ENCODE measurements around the gene LTBP3. TPM values are rescaled to one million over a fixed set of nuclear protein-coding genes. Genes with fewer than 3 reads are reported as not detected.

LTBP3 gene
- total and polyA plus RNA-seq, 9 donors: 35.9 to 292 (median 188) TPM

DNA sequence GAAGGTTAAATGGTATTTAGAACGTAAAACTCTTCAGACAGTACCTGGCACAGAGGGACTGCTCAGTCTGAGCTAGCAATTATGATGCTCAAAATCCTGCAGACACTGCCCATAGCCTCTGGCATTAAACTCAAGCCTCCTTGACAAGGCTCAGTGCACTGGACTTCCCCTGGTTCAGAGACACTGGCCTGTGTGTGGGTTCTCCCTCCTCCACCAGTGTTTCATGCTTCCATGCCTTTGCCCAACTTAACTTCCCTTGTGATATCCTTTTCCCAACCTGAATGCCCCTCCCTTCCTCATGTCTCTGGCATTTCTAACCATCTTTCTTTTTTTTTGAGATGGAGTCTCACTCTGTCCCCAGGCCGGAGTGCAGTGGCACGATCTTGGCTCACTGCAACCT, 9.1 kb downstream of the LTBP3 start:
- WGBS, 3 donors: 89 to 95% (median 91%) methylated on average over 3 of the region's 3 CpGs
- Histone ChIP-seq H3K9me3 (no peaks in the 10 kb centered on the region), H3K27ac (no peak overlapping the region), H3K4me3 (no peak overlapping the region), H3K27me3 (no peaks in the 10 kb centered on the region), H3K36me3 (no peaks in the 10 kb centered on the region), H3K4me1 (ENCODE audit: insufficient read depth) (no peaks in the 10 kb centered on the region)
- intact Hi-C loops (cut with DNase I): no loop called here
- DNase-seq: no peak
- no peak for TF ChIP-seq EP300 (IDR thresholded peaks at IDR 0.05)

DNA sequence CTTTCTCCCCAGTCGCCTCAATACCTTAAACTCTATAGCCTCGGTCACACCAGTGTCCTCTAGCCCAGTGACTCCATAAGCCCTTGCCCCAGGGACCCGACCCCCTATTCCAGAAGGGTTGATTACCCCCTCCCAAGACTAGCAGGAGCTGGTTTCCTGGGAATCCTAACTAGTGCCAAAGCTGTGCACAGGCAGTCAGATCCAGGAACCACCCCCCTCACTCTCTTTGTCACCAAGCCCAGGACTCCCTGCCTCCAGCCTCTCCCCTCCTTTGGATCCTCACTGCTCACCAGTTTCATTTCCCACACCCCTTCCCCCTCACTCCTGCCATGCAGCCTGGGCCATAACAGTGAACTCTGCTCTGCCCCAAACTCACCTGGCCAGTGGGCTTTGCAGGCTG, 9.8 kb downstream of the LTBP3 start:
- H3K27me3 ChIP-seq: no peaks in the 10 kb centered on the region
- 85 to 92% (median 87%) methylated on average over 3 of the region's 3 CpGs for WGBS, 3 donors
- no peak overlapping the region for H3K27ac ChIP-seq
- H3K4me1 ChIP-seq (ENCODE audit: insufficient read depth): no peaks in the 10 kb centered on the region
- no peaks in the 10 kb centered on the region for H3K36me3 ChIP-seq
- H3K4me3 ChIP-seq: no peak overlapping the region
- TF ChIP-seq POLR2A (IDR thresholded peaks at IDR 0.05) (no peak), EP300 (IDR thresholded peaks at IDR 0.05) (no peak)
- TF ChIP-seq, protein P1, sequence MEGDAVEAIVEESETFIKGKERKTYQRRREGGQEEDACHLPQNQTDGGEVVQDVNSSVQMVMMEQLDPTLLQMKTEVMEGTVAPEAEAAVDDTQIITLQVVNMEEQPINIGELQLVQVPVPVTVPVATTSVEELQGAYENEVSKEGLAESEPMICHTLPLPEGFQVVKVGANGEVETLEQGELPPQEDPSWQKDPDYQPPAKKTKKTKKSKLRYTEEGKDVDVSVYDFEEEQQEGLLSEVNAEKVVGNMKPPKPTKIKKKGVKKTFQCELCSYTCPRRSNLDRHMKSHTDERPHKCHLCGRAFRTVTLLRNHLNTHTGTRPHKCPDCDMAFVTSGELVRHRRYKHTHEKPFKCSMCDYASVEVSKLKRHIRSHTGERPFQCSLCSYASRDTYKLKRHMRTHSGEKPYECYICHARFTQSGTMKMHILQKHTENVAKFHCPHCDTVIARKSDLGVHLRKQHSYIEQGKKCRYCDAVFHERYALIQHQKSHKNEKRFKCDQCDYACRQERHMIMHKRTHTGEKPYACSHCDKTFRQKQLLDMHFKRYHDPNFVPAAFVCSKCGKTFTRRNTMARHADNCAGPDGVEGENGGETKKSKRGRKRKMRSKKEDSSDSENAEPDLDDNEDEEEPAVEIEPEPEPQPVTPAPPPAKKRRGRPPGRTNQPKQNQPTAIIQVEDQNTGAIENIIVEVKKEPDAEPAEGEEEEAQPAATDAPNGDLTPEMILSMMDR (IDR thresholded peaks at IDR 0.05): no peak
- intact Hi-C loops (cut with DNase I): no loop called here
- no peaks in the 10 kb centered on the region for H3K9me3 ChIP-seq
- DNase-seq: no peak

DNA sequence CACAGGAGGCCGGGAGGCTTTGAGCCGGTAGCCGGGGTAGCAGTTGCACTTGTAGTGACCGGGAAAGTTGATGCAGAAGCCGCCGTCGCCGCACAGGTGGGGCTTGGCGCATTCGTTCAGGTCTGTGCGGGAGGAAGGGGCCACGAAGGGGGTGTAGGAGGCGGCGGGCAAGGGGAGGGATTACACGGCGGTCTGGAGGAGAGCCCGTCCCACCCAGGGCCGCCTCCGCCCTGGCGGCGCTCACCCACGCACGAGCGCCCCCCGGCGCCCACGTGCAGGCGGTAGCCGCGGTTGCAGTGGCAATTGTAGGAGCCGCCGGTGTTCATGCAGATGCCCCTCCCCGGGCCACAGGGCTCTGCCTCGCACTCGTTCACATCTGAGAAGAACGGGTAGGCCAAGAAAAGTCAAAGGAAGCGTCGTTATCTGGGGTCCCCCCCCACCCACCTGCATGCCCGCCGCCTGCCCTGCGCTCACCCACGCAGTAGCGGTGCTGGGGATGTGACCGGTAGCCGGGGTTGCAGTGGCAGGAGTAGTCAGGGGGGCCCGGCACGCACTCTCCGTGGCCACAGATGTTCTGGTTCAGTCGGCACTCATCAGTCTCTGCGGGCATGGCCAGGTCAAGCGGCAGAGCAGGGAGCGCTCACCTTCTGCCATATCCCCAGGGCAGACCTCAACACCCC, 10.6 kb downstream of the LTBP3 start:
- H3K4me1 ChIP-seq (ENCODE audit: insufficient read depth): no peaks in the 10 kb centered on the region
- TF ChIP-seq POLR2A (IDR thresholded peaks at IDR 0.05) (no peak), EP300 (IDR thresholded peaks at IDR 0.05) (no peak)
- TF ChIP-seq, protein P1 (IDR thresholded peaks at IDR 0.05): no peak
- H3K4me3 ChIP-seq: no peak overlapping the region
- no peaks in the 10 kb centered on the region for H3K36me3 ChIP-seq
- no peaks in the 10 kb centered on the region for H3K27me3 ChIP-seq
- WGBS, 3 donors: 79 to 83% (median 81%) methylated on average over 48 to 52 of the region's 52 CpGs
- DNase-seq: no peak
- intact Hi-C loops (cut with DNase I): no loop called here
- H3K27ac ChIP-seq: no peak overlapping the region
- no peaks in the 10 kb centered on the region for H3K9me3 ChIP-seq

DNA sequence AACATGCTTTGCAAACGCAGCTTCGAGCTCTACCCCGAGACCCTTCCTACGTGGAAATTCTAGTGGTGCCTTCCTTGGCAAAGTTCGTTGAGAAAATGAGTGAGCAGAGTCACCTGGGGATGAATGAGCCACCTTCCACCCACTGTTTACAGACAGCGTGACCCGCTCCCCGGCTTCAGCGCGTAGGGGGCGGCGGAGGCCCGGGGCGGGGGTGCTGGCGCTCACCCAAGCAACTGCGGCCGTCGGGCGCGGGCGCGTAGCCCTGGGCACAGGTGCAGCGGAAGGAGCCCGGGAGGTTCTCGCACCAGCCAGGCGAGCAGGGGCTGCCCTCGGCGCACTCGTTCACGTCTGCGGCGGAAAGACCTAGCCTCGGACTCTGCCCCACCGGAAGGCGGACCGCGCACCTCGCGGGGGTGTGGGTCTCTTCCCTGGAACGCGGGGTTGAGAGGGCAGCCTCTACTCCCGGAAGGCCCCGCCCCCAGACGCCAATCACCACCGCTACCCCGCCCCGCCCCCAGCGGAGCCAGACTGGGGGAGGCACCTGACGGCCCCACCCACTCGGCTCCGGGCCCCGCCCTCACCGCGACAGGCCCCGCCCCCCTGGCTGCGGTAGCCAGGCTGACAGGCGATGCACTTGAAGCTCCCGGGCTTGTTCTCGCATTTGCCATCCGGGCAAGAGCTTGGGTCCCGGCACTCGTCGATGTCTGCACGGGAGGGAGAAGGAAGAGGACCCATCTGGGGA, 11.8 kb downstream of the LTBP3 start:
- H3K27me3 ChIP-seq: no peaks in the 10 kb centered on the region
- H3K4me3 ChIP-seq: no peak overlapping the region
- no peak for TF ChIP-seq POLR2A (IDR thresholded peaks at IDR 0.05)
- TF ChIP-seq EP300 (IDR thresholded peaks at IDR 0.05): no peak
- TF ChIP-seq, protein P1 (IDR thresholded peaks at IDR 0.05): no peak
- no peaks in the 10 kb centered on the region for H3K9me3 ChIP-seq
- 43 to 48% (median 45%) methylated on average over 32 to 64 of the region's 64 CpGs for WGBS, 3 donors
- H3K36me3 ChIP-seq: no peaks in the 10 kb centered on the region
- intact Hi-C loops (cut with DNase I): no loop called here
- H3K4me1 ChIP-seq (ENCODE audit: insufficient read depth): no peaks in the 10 kb centered on the region
- peak; percentile 60 to 81 (median 73) for DNase-seq
- peak overlapping the region in 1 of 2 donors; percentile 12 for H3K27ac ChIP-seq

DNA sequence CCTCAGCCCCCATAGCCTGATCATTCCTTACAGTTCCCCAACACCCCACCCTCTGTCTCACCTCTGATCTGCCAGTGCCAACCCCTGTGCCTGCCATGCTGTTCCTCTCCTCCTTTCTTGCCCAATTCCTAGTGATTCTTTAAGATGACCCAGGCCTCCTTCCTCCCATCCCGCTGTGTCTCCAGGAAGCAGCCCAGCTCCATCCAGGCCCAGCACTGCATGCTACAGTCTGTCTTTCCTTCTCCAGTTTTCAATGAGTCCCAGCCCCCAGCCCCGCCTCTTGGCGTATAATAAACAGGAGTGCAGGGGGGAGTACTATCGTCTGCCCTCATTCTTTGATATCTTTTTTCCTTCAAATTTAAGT, 12.3 kb downstream of the LTBP3 start:
- Histone ChIP-seq H3K27ac (no peak overlapping the region), H3K4me3 (no peak overlapping the region), H3K9me3 (no peaks in the 10 kb centered on the region), H3K4me1 (ENCODE audit: insufficient read depth) (peaks cover 4% of the 10 kb centered on the region), H3K27me3 (no peaks in the 10 kb centered on the region), H3K36me3 (no peaks in the 10 kb centered on the region)
- TF ChIP-seq EP300 (IDR thresholded peaks at IDR 0.05) (no peak), POLR2A (IDR thresholded peaks at IDR 0.05) (no peak)
- WGBS, 3 donors: 85 to 90% (median 88%) methylated on average over 4 of the region's 4 CpGs
- no peak for DNase-seq
- intact Hi-C loops (cut with DNase I): no loop called here
